Glutamatergic neuron (in vitro differentiated cells): ENCODE results near the gene TBC1D24. TPM values are rescaled to one million over a fixed set of nuclear protein-coding genes. Genes with fewer than 3 reads are reported as not detected.
"Not testable (repeated sequence)": the region's sequence is repeated elsewhere in the genome, so short reads cannot be mapped to it uniquely, and the experiment has no call there.

Experiments used
- DNase-seq: peaks from one replicate; pipeline ENCODE4 v3.0.0; 2022
- H3K27ac Mint-ChIP-seq: one replicate; pipeline ENCODE4 v1.8.0; 2020; ENCODE audit warnings: mild to moderate bottlenecking, mixed read lengths, inconsistent platforms; ENCODE audit not compliant: unreplicated experiment
- H3K27me3 Mint-ChIP-seq: one replicate; pipeline ENCODE4 v1.8.0; 2020; ENCODE audit warnings: mild to moderate bottlenecking, moderate library complexity, mixed read lengths, inconsistent platforms; ENCODE audit not compliant: unreplicated experiment
- H3K36me3 Mint-ChIP-seq: one replicate; pipeline ENCODE4 v1.8.0; 2020; ENCODE audit warnings: mild to moderate bottlenecking, mixed read lengths, inconsistent platforms; ENCODE audit not compliant: unreplicated experiment
- H3K4me1 Mint-ChIP-seq: one replicate; pipeline ENCODE4 v1.8.0; 2020; ENCODE audit warnings: mild to moderate bottlenecking, low read depth, mixed read lengths, inconsistent platforms; ENCODE audit not compliant: unreplicated experiment
- H3K4me3 Mint-ChIP-seq: one replicate; pipeline ENCODE4 v1.8.0; 2020; ENCODE audit warnings: mild to moderate bottlenecking, mixed read lengths, inconsistent platforms; ENCODE audit not compliant: unreplicated experiment
- H3K9me3 Mint-ChIP-seq: one replicate; pipeline ENCODE4 v1.8.0; 2020; ENCODE audit warnings: mild to moderate bottlenecking, moderate library complexity, mixed read lengths, inconsistent platforms; ENCODE audit not compliant: unreplicated experiment
- CTCF ChIP-seq: fragments of 200-600 bp; sonication (generic); IDR thresholded peaks from one replicate; pipeline ENCODE4 v1.5.0; 2021; ENCODE audit not compliant: partially characterized antibody, unreplicated experiment
- total RNA-seq: library from RNA; stranded (reverse); fragmentation: NEBNext Ultra II Directional; extraction: Animal tissue kit (Norgen Biotek cat#: 25700); gene quantifications from one replicate; pipeline ENCODE4 v1.2.1, GENCODE V29; 2021; ENCODE audit not compliant: unreplicated experiment

TBC1D24 gene
- total RNA-seq, 1 donor from 2014 or later, result 58.4 TPM

GRCh38 chr16:2475413-2476344, 752 bp downstream of the TBC1D24 start:
- DNase-seq, result peak; percentile 42
- no peak for TF ChIP-seq CTCF
- Mint-ChIP-seq H3K36me3 (no peaks in the 10 kb centered on the region), H3K4me3 (peak overlapping the region; percentile 81), H3K9me3 (peaks cover 12% of the 10 kb centered on the region), H3K27ac (peak overlapping the region; percentile 55), H3K27me3 (peaks cover 11% of the 10 kb centered on the region), H3K4me1 (peaks cover 10% of the 10 kb centered on the region)

GRCh38 chr16:2476345-2476720, 1.4 kb downstream of the TBC1D24 start:
- peaks cover 11% of the 10 kb centered on the region for H3K27me3 Mint-ChIP-seq
- H3K9me3 Mint-ChIP-seq, result peaks cover 12% of the 10 kb centered on the region
- peak overlapping the region; percentile 55 for H3K27ac Mint-ChIP-seq
- no peak for DNase-seq
- H3K4me3 Mint-ChIP-seq, result peak overlapping the region; percentile 81
- no peak for TF ChIP-seq CTCF
- peaks cover 9% of the 10 kb centered on the region for H3K4me1 Mint-ChIP-seq
- no peaks in the 10 kb centered on the region for H3K36me3 Mint-ChIP-seq

GRCh38 chr16:2476741-2477140, 1.8 kb downstream of the TBC1D24 start:
- peaks cover 11% of the 10 kb centered on the region for H3K27me3 Mint-ChIP-seq

GRCh38 chr16:2477327-2477726, 2.4 kb downstream of the TBC1D24 start:
- Mint-ChIP-seq H3K4me3 (peak overlapping the region; percentile 81), H3K36me3 (no peaks in the 10 kb centered on the region), H3K27ac (peak overlapping the region; percentile 5), H3K4me1 (peaks cover 18% of the 10 kb centered on the region), H3K9me3 (peaks cover 14% of the 10 kb centered on the region), H3K27me3 (peaks cover 11% of the 10 kb centered on the region)
- no peak for DNase-seq
- TF ChIP-seq CTCF, result no peak

More at GRCh38 chr16:2476741-2477140, 1.8 kb downstream of the TBC1D24 start:
- H3K4me1 Mint-ChIP-seq, result peaks cover 12% of the 10 kb centered on the region
- peaks cover 12% of the 10 kb centered on the region for H3K9me3 Mint-ChIP-seq
- TF ChIP-seq CTCF, result no peak
- no peak for DNase-seq
- H3K4me3 Mint-ChIP-seq, result peak overlapping the region; percentile 81
- no peak overlapping the region for H3K27ac Mint-ChIP-seq
- no peaks in the 10 kb centered on the region for H3K36me3 Mint-ChIP-seq

GRCh38 chr16:2478279-2478678, 3.4 kb downstream of the TBC1D24 start:
- Mint-ChIP-seq H3K4me3 (peak overlapping the region; percentile 50), H3K36me3 (no peaks in the 10 kb centered on the region), H3K27me3 (peaks cover 14% of the 10 kb centered on the region), H3K4me1 (peaks cover 21% of the 10 kb centered on the region), H3K27ac (no peak overlapping the region), H3K9me3 (peaks cover 14% of the 10 kb centered on the region)
- DNase-seq, result no peak
- TF ChIP-seq CTCF, result no peak

- H3K27ac Mint-ChIP-seq, H3K36me3 Mint-ChIP-seq, DNase-seq: not testable (repeated sequence)
- Mint-ChIP-seq H3K4me3 (peak overlapping the region; percentile 30), H3K9me3 (peaks cover 17% of the 10 kb centered on the region), H3K27me3 (peaks cover 18% of the 10 kb centered on the region), H3K4me1 (peaks cover 24% of the 10 kb centered on the region)
These were observed 5.1 kb downstream of the TBC1D24 start for GRCh38 chr16:2479996-2480395.
